Measurements from ENCODE around the gene AATK.
"Not testable (repeated sequence)": the region's sequence is repeated elsewhere in the genome, so short reads cannot be mapped to it uniquely, and the experiment has no call there.

The AATK gene

DNA sequence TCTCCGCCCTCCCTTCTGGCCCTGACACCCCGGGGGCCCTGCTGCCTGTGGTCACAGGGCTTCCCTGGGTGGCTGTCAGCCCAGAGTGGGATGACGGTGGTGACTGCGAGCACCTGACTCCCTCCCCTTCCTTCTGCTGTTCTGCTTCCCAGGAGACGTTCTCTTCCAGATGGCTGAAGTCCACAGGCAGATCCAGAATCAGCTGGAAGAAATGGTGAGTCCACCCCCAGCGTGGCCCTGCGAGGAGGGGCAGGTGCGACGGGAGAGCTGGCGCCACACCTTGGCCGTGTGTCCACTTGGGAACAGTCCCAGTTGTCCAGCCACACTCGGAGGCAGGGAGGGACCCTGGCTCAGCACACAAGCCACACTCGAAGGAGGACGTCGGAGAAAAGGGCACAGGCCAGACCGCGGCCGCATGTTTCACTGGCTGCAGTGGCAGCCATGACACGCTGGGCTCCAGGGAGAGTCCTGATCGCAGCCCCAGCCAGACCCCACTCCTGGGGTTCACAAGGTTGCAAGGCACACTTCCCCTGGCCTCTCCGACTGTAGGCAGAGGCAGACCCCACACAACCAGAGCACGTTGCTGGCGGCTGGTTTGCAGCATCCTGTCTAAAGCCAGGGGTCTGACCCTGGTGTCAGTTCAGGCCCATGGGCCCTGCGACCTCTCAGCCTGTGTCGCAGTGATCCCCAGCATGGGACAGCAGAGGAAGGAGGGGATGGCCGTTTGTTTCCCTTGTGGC is 81.2 kb downstream of the AATK start:
- peak in 7 of 10 donors; percentile 32 to 93 (median 61) for DNase-seq
- intact Hi-C loops (cut with DNase I), result no loop called here

DNA sequence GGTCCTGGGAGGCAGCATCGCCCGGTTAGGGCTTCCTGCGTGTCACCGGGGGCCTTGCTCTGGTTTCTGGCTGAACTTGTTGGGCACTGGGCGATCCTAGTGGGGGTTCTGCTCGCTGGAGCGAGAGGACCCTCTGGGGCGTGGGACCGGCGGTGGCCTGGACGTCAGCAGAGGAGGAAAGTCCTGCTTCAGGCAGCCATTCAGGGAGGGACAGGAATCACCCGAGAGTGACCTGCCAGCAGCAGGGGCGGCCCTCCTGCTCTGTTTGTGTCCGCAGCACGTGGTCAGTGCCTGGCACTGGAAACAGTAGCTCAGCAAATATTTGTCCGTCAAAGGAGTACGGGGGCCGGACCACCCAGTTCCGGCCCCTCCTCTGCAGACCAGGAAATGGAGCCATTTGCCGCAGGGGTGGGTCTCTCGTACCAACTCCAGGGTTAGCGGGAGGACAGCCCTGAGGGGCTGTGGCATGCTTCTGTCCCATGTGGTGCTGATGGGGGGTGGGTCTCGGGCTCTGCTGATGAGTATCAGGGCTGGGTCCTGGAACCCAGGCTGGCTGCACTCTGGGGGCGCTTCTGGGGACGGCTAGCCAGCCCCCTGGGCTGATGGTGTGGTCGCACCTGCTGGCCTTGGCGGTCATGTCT is 82.8 kb downstream of the AATK start:
- DNase-seq, result no peak
- intact Hi-C loops (cut with DNase I), result no loop called here

- DNase-seq, result no peak
- intact Hi-C loops (cut with DNase I), result no loop called here
These were observed 83.6 kb downstream of the AATK start for GRCh38 chr17:81082177-81083073.

DNA sequence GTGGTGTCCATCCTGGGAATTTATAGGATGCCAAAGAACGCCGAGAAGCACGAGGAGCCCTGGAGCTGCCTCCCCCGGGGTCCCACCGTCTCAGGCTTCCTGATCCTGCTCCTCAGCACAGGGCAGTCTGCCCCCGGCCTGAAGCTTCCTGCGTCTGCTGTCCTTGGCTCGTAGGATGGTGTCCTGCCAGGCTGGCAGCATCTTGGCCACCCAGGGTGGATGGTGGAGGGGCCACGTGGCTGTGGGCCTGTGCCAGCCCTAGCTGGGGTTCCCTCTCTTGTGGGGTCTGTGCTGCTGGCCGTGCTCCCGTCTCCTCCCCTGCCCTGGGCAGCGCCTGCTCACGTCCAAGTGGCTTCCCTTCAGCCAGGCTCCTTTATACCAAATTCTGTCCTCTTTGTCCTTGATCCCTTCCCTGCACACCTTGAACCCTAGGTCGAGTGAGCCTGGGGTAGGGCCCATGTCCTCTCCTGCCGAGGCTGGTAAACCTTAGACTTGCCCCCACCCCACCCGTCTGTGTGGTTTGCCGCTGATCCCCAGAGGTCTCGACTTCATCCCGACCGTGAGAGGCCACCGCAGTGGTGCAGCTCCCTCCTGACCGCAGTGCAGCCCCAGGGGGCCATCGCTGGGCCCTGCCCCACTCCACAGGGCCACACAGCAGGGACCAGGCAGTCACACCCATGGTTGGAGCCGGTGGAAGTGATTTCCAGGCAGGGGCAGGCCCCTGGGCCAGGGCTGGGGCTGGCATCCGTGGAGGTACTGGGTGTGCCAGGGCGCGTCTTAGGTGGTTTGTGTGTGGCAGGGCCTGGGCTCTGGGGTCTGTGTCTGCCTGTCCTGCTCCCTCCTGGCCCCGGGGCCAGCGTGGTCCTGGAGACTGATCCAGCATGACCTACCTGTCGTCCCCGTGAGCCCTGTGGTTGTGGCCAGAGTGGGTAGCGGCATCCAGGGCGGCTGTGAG is 84.5 kb downstream of the AATK start:
- intact Hi-C loops (cut with DNase I), result no loop called here
- no peak for DNase-seq

DNA sequence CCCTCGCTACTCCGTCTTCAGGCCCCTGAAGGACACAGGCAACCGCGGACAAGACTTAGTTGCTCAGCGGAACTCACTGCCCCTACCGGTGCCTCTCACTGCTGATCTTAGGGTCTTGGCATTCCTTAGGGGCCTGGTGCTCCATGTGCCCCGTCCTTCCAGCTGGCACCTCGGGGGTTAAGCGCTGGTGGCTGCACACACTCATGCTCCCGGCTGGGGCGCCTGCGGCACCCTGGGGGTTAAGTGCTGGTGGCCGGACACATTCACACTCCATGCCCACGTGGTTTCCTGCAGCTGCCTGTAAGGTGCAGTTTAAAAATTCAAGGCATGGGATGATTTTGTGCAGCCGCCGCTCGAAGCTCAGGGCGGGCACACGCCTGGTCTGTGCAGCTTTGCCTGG is 86.0 kb downstream of the AATK start:
- intact Hi-C loops (cut with DNase I), result no loop called here
- DNase-seq, result no peak

- intact Hi-C loops (cut with DNase I), result not testable (repeated sequence)
- DNase-seq, result peak in 1 of 10 donors; percentile 59
These were observed 87.8 kb downstream of the AATK start for GRCh38 chr17:81078026-81078913.

DNA sequence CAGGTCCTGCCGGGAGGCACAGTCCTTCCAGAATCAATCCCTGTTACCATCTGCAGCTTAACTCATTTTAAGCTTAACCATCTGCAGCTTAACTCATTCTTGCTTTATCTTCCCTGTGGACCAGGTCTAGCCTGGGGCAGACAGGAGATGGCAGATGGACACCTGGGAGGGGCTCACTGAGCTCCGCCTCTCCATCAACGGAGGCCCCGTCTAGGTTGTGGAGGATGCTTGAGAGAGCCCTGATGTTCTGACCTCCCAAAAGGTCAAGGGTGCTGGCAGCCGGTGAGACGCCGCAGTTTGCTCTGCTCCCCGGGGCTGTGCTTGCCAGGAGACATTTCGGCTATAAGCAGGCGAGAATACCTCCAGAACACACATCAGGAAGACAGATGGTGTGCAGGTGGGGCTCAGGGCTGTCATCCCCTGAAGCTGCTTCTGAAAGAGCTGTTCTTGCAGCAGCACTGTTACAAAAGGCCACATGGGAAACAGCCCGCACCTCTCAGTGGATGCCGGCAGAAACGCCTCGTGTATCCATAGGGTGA is 89.8 kb downstream of the AATK start:
- DNase-seq, result peak in 5 of 10 donors; percentile 54 to 92 (median 89)
- intact Hi-C loops (cut with DNase I), result no loop called here

- no peak for DNase-seq
- intact Hi-C loops (cut with DNase I), result no loop called here
These were observed 90.7 kb downstream of the AATK start for GRCh38 chr17:81075307-81075706.

DNA sequence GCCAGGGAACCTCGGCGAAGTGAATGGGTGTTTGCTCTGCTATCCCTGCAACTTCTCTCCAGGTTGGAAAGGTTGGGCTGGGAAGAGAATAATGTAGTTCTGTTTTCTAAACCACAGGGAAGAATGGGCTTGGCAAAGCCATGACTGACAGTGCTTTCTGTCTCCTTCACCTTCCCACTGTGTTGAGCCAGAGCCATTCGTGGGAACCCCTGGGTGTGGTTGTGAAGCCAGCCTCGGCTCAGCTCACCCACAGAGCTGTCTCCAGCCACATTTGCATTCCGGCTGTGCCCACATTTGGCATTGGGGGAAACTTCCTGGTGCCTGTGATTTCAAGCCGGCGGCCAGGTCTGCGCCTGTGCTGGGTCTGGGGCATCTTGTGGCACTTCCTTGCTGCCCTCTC is 91.1 kb downstream of the AATK start:
- intact Hi-C loops (cut with DNase I), result no loop called here
- DNase-seq, result peak in 6 of 10 donors; percentile 43 to 93 (median 76)

DNA sequence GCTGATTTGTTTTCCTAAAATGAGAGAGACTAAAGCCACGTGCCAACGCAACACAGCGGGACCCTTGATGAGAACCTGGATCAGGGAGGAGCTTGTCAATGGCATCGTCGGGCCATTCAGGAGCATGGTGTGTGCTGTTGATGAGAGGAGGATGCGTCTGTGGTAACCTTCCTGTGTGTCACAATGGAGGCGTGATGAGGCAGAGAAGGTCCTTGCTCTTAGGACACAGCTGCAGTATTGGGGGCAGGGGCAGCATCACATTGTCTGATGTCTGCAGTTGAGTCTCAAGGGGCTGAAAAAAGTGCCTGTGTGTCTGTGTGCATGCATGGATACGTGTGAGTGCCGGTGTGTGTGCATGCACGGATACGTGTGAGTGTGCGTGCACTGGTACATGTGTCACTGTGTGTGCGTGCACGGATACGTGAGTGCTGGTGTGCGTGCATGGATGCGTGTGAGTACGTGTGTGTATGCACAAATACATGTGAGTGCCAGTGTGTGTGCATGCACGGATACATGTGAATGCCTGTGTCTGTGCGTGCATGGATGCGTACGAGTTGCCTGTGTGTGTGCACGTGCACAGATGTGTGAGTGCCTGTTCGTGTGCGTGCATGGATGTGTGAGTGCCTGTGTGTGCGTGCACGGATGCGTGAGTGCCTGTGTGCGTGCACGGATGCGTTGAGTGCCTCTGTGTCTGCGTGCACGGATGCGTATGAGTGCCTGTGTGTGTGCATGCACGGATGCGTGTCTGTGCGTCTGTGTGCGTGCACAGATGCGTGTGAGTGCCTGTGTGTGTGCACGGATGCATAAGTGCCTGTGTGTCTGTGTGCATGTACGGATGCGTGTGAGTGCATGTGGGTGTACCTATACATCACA is 91.8 kb downstream of the AATK start:
- intact Hi-C loops (cut with DNase I), result no loop called here
- DNase-seq, result no peak

GRCh38 chr17:81071761-81072741 is 94.0 kb downstream of the AATK start:
- DNase-seq, result no peak
- intact Hi-C loops (cut with DNase I), result no loop called here

DNA sequence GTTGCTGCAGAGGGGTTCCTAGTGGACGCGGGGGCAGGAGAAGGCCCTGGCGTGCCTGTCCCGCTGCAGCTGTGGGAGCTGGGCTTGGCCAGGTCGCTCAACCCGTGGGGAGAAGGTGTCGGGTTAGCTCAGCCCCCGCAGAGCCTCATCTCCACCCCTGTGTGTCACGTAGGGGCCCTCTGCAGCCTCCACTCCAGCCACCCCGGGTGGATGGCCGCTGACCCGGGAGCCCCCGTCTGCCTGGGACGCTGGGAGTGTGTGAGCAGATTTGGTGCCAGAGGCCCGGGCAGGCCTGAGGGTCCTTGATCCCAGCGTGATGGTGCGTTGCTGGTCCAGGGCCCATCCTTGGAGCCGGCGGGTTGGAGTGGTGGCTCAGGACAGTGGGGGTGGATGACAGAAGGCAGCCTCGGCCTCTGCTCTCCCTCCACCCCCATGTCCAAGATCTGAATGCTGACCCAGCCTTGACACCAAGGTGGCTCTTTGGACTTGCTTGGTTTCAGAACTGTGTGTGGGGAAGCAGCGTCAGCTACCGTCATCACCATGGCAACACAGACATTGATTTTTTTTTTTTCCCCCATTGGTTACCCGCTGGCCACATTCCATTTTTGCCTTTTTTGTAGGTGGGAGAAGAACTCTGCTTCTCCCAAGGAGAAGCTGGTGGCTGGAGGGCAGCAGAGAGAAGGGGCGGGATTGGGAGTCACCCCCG is 95.3 kb downstream of the AATK start:
- DNase-seq, result no peak

DNA sequence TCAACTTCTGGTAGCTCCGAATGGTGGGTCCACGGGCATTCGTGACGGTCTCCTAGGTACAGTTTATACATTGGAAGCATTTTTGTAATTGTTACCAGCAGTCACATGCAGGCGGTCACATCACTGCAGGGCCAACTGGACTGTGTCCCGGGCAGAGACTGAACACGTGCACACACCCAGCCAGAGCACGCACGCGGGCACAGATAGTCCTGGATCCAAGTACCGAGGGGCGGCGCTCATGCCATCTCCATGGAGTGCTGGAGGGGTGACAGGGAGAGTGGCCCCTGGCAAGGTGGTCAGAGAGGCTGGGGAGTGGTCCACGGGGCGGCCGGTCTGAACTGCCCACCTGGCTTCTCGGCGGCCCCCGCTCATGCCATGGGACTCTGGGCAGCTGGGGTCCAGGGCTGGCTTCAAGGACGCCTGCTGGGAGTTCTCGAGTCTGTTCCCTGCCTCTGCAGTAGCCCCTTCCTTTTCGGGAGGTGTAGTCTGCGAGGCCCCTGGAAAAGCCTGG is 96.8 kb downstream of the AATK start:
- no peak for DNase-seq
- intact Hi-C loops (cut with DNase I), result no loop called here

More for the DNA sequence above, 95.3 kb downstream of the AATK start:
- intact Hi-C loops (cut with DNase I), result no loop called here

GRCh38 chr17:81068411-81069134 is 97.4 kb downstream of the AATK start:
- no peak for DNase-seq
- intact Hi-C loops (cut with DNase I), result no loop called here

DNA sequence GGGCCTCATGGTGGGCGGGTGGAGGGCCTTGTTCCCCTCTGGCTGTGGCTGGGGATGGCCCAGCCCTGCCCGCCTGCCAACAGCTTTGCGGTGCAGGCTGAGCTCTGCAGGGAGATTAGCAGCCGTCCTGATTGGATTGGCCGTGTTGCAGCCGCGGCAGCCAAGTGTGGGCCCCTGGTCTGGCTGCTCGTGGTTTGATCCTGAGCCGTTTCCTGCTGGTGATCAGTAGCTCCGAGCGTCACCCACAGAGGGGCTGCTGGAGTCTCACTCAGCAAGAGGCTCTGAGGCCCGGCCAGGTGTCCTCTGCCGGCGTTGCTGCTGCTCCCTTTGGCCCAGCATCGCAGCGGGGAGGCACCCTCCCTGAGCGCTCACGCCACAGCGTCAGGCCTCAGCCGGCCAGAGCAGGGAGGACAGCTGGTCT is 98.6 kb downstream of the AATK start:
- no peak for DNase-seq
- intact Hi-C loops (cut with DNase I), result no loop called here
